ENCODE measurements around the gene FUCA1. TPM values are rescaled to one million over a fixed set of nuclear protein-coding genes. Genes with fewer than 3 reads are reported as not detected.

FUCA1 gene
- total and polyA plus RNA-seq, 2 of the 8 experiments (the other 6 are each of a cell fraction or from before 2014, with no cell fraction given), result 5.9 to 6.4 TPM

- TF ChIP-seq CHD7 (IDR thresholded peaks at IDR 0.05; ENCODE audit: insufficient replicate concordance, low read length) (no peak), USF2 (IDR thresholded peaks at IDR 0.05; ENCODE audit: low read length) (no peak), MAFK (IDR thresholded peaks at IDR 0.05; ENCODE audit: low read depth, low read length) (no peak), GABPA (IDR thresholded peaks at IDR 0.05; ENCODE audit: borderline replicate concordance, insufficient read depth, low read length) (no peak), BCL11A (IDR thresholded peaks at IDR 0.05; ENCODE audit: low read depth in 2 of 2, low read length in 2 of 2) (no peak), CREB1 (IDR thresholded peaks at IDR 0.05) (no peak)
Measured at GRCh38 chr1:23906731-23907130, 38.6 kb upstream of the FUCA1 start (continued).

Data from H1 (cell line).